ENCODE data around the gene LRRC46. TPM values are rescaled to one million over a fixed set of nuclear protein-coding genes. Genes with fewer than 3 reads are reported as not detected.

LRRC46 gene
- total and polyA plus RNA-seq, 9 of the 15 experiments (the other 6 are each of a cell fraction or from before 2014, with no cell fraction given), result 0.39 to 1.4 (median 0.53) TPM; not detected in 1

DNA sequence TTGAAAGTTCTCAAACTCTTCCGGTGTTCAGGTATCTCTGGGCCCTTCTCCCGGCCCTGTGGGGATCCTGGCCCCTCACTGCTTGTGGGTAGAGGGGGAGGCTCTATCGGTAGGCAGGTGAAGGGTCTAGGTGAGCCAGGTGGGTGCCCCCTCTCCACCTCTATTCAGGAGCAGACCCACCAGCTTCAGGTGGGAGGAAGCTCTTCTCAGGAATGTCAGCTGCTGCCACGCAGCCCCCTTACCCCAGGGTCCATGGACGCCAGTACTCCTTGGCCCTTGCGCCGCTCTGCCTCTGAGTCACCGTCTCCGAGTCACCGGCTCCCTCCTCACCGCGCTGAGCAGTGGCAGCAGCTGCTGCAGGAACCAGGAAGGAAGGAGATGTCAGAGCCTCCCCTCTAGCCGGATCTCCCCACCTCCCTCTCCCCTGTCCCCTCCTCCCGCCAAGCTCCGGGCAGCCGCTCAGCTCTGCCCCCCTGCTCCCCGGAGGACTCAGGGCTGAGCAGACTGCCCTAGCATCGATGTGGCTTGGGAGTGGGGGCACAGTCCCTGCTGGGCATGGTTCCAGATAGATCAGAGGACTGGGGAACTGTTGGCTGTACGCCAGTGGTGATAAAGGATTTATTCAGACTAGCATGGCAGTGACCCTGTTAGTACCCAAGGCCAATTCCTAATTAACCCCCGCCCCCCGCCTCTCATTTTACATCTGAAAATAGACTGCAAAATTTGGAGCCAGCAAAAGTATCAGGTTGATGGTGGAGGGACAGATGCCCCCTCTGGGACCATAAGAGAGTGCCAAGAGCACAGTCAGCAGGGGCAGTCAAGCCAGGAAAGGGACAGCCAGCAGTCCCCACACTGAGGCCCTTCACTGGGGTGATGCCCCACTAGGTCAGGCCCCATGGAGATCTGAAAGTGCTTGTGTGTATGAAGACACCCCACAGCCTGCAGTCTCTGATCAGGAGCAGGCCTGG, 9.8 kb upstream of the LRRC46 start, which contains the start of gene OSBPL7 (continued):
- no peak for TF ChIP-seq NONO (IDR thresholded peaks at IDR 0.05; ENCODE audit: low read depth in 2 of 2, low read length in 1 of 2)
- TF ChIP-seq ZNF384 (IDR thresholded peaks at IDR 0.05; ENCODE audit: low read depth, low read length), result 0 out of 2 replicates have a peak, but pooled peaks have one; percentile 12
- TF ChIP-seq MTF1 (CRISPR knock-in tag; IDR thresholded peaks at IDR 0.05; ENCODE audit: borderline replicate concordance), result no peak
- TF ChIP-seq ZNF232 (CRISPR knock-in tag; IDR thresholded peaks at IDR 0.05), result no peak
- TF ChIP-seq, protein P1, sequence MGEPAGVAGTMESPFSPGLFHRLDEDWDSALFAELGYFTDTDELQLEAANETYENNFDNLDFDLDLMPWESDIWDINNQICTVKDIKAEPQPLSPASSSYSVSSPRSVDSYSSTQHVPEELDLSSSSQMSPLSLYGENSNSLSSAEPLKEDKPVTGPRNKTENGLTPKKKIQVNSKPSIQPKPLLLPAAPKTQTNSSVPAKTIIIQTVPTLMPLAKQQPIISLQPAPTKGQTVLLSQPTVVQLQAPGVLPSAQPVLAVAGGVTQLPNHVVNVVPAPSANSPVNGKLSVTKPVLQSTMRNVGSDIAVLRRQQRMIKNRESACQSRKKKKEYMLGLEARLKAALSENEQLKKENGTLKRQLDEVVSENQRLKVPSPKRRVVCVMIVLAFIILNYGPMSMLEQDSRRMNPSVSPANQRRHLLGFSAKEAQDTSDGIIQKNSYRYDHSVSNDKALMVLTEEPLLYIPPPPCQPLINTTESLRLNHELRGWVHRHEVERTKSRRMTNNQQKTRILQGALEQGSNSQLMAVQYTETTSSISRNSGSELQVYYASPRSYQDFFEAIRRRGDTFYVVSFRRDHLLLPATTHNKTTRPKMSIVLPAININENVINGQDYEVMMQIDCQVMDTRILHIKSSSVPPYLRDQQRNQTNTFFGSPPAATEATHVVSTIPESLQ (CRISPR knock-in tag; IDR thresholded peaks at IDR 0.05), result no peak
- TF ChIP-seq CCAR2 (IDR thresholded peaks at IDR 0.05; ENCODE audit: low read depth, low read length), result no peak
- TF ChIP-seq SP1 (CRISPR knock-in tag; IDR thresholded peaks at IDR 0.05), result peak; percentile 36; the same call in 1 of the 2 replicates
- TF ChIP-seq NFIC (IDR thresholded peaks at IDR 0.05), result peak; percentile 92
- no peak for TF ChIP-seq ZKSCAN1 (IDR thresholded peaks at IDR 0.05; ENCODE audit: low read depth, low read length)
- TF ChIP-seq CBX5 (IDR thresholded peaks at IDR 0.05; ENCODE audit: borderline replicate concordance, low read depth), result no peak
- peak; percentile 47; the same call in 1 of the 2 replicates for TF ChIP-seq ZEB2 (IDR thresholded peaks at IDR 0.05)
- TF ChIP-seq, protein P2, sequence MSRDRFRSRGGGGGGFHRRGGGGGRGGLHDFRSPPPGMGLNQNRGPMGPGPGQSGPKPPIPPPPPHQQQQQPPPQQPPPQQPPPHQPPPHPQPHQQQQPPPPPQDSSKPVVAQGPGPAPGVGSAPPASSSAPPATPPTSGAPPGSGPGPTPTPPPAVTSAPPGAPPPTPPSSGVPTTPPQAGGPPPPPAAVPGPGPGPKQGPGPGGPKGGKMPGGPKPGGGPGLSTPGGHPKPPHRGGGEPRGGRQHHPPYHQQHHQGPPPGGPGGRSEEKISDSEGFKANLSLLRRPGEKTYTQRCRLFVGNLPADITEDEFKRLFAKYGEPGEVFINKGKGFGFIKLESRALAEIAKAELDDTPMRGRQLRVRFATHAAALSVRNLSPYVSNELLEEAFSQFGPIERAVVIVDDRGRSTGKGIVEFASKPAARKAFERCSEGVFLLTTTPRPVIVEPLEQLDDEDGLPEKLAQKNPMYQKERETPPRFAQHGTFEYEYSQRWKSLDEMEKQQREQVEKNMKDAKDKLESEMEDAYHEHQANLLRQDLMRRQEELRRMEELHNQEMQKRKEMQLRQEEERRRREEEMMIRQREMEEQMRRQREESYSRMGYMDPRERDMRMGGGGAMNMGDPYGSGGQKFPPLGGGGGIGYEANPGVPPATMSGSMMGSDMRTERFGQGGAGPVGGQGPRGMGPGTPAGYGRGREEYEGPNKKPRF (IDR thresholded peaks at IDR 0.05; ENCODE audit: low read depth, low read length), result no peak
- TF ChIP-seq, protein P3, sequence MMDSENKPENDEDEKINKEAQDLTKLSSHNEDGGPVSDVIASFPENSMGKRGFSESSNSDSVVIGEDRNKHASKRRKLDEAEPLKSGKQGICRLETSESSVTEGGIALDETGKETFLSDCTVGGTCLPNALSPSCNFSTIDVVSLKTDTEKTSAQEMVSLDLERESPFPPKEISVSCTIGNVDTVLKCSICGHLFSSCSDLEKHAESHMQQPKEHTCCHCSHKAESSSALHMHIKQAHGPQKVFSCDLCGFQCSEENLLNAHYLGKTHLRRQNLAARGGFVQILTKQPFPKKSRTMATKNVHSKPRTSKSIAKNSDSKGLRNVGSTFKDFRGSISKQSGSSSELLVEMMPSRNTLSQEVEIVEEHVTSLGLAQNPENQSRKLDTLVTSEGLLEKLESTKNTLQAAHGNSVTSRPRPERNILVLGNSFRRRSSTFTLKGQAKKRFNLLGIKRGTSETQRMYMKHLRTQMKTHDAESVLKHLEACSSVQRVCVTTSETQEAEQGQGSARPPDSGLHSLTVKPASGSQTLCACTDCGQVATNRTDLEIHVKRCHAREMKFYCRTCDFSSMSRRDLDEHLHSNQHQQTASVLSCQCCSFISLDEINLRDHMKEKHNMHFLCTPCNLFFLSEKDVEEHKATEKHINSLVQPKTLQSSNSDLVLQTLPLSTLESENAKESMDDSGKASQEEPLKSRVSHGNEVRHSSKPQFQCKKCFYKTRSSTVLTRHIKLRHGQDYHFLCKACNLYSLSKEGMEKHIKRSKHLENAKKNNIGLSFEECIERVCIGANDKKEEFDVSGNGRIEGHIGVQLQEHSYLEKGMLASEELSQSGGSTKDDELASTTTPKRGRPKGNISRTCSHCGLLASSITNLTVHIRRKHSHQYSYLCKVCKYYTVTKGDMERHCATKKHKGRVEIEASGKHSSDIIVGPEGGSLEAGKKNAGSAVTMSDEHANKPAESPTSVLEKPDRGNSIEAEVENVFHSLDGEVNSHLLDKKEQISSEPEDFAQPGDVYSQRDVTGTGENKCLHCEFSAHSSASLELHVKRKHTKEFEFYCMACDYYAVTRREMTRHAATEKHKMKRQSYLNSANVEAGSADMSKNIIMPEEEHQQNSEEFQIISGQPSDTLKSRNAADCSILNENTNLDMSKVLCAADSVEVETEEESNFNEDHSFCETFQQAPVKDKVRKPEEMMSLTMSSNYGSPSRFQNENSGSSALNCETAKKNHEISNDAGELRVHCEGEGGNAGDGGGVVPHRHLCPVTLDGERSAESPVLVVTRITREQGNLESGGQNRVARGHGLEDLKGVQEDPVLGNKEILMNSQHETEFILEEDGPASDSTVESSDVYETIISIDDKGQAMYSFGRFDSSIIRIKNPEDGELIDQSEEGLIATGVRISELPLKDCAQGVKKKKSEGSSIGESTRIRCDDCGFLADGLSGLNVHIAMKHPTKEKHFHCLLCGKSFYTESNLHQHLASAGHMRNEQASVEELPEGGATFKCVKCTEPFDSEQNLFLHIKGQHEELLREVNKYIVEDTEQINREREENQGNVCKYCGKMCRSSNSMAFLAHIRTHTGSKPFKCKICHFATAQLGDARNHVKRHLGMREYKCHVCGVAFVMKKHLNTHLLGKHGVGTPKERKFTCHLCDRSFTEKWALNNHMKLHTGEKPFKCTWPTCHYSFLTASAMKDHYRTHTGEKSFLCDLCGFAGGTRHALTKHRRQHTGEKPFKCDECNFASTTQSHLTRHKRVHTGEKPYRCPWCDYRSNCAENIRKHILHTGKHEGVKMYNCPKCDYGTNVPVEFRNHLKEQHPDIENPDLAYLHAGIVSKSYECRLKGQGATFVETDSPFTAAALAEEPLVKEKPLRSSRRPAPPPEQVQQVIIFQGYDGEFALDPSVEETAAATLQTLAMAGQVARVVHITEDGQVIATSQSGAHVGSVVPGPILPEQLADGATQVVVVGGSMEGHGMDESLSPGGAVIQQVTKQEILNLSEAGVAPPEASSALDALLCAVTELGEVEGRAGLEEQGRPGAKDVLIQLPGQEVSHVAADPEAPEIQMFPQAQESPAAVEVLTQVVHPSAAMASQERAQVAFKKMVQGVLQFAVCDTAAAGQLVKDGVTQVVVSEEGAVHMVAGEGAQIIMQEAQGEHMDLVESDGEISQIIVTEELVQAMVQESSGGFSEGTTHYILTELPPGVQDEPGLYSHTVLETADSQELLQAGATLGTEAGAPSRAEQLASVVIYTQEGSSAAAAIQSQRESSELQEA (IDR thresholded peaks at IDR 0.05; ENCODE audit: low read depth), result no peak
